GM23338 (cell line): ENCODE results near the gene MFSD2A.

Experiments used
- CTCF ChIP-seq, 2 experiments: fragments of 200-600 bp in 1 of 2; sonication (generic) in 1 of 2; conservative IDR thresholded peaks; 2 replicates each; pipeline versions ENCODE4 v1.5.1 to v1.6.1; 2016 to 2017; ENCODE audit warnings: antibody characterized with exemption in 2 of 2, low read depth in 2 of 2, mild to moderate bottlenecking in 2 of 2, moderate library complexity in 1 of 2
- EZH2 ChIP-seq: fragments of 200-600 bp; sonication (generic); IDR thresholded peaks from one replicate; pipeline ENCODE4 v1.8.0; 2017; ENCODE audit warnings: antibody characterized with exemption, mild to moderate bottlenecking, low read depth; ENCODE audit not compliant: unreplicated experiment
- POLR2AphosphoS5 ChIP-seq: IDR thresholded peaks from 2 replicates; pipeline ENCODE4 v1.6.1; 2016; ENCODE audit warnings: antibody characterized with exemption, low read depth

DNA sequence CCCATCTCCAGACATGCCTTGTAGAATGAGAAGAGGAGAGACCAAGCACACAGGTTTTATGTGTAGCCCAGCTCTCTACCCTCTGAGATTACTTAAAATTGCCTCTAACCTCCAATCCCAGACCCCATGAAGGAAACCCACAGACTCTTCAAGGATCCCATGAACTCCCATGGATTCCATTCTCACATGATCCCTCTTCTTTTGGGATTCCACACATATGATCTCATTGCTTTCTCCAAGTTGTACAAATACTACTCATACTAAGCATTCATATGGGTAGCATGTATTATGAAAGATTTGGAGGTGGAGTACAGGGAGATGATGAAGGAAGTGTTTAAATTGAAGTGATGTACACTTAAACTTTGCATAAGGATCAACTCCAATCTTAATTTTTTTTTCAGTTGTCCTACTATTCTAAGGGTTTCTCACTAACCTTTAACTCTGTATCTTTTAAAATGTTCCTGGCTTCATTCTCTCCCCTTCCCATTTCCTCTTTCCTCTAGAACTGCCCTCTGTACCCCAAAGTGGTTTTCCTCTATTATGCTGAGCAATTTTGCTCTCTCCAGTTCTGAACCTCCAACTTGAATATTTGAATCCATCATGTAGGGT, 41.6 kb downstream of the MFSD2A start:
- no peak for TF ChIP-seq CTCF (conservative IDR thresholded peaks at IDR 0.05; ENCODE audit: low read depth in 2 of 2)
- no peak for TF ChIP-seq POLR2AphosphoS5
- TF ChIP-seq EZH2 = no peak
